ENCODE measurements around the gene P3R3URF. TPM values are rescaled to one million over a fixed set of nuclear protein-coding genes. Genes with fewer than 3 reads are reported as not detected.
A peak's percentile ranks its signal among the peaks of the same experiment; 100 is the strongest.

Gene P3R3URF
- total and polyA plus RNA-seq, 5 donors from 2014 or later: not detected

DNA sequence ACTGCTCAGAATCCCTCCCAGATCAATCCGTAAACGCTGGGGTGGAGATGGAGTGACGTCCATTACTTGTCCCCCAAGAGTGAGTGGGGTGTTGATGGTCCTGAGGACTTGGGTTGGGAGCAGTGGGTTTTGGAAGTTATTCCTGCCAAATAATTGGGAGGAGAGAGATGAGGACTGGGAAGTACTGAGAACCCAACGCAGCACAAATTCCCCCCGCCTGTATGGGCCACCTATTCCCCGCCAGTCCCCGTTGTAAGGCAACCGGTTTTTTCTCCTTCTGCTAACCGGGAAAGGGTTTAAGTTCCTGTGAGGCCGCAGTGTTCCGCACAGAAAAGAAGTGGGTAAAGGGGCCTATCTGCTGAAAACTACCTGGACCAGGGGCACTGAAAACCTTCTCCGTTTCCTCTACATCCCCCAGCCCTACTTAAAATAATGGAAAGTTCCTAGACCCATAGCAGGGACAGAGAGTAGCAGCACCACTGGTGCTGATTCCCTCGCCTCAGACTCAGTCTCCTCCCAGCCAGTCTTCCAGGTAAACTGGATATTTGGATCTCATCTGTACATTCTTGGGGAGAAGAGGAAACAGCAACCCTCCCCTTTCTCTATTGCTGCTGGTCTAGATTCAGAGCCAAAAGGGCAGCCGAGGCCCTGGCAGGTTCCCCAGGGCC lies 27.6 kb upstream of the P3R3URF start:
- Histone ChIP-seq H3K36me3 (ENCODE audit: control insufficient read depth, insufficient read depth, low read length) (no peaks in the 10 kb centered on the region), H3K27me3 (ENCODE audit: control insufficient read depth, insufficient read depth, low read length) (no peaks in the 10 kb centered on the region), H3K4me1 (ENCODE audit: control insufficient read depth, insufficient read depth, low read length, poor library complexity, severe bottlenecking) (peaks cover 17% of the 10 kb centered on the region), H3K9me3 (ENCODE audit: control insufficient read depth in 2 of 2, low read length in 2 of 2) (no peaks in the 10 kb centered on the region), H3K4me3 (ENCODE audit: low read depth, low read length) (no peak overlapping the region), H3K27ac (ENCODE audit: insufficient read depth, low read length, poor library complexity, severe bottlenecking) (no peak overlapping the region)
- peak overlapping the region in 3 of 4 donors; percentile 43 to 85 (median 59) for H3K4me3 Mint-ChIP-seq
- no peaks in the 10 kb centered on the region for H3K9me3 Mint-ChIP-seq
- DNase-seq: no peak
- H3K36me3 Mint-ChIP-seq: no peaks in the 10 kb centered on the region
- H3K4me1 Mint-ChIP-seq: peaks cover 0 to 23% (median 16%) of the 10 kb centered on the region in 4 donors
- ATAC-seq (ENCODE audit: low read depth in 2 of 2): no peak
- H3K27me3 Mint-ChIP-seq: no peaks in the 10 kb centered on the region
- H3K27ac Mint-ChIP-seq: peak overlapping the region in 1 of 3 donors; percentile 6

DNA sequence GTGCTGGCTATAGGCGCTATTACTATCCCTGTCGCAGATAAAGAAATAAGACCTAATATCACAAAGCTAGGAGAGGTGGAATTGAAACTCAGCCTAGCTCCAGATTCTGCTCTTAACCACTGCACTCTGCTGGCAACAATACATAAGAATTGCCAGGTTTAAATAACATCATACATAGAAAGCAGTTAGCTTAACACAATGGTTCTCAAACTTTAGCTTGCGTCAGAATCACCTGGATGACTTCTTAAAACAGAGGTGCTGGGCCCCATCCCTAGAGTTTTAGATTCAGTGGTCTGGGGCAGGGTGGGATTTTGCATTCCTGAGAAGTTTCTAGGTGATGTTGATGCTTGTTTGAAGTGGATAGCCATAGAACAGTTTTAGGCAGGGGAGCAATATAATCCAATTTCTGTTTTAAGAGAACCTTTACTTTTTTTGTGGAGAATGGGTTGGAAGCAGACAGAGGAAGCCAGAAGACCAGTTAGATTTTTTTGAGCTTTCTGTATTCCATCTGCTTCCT lies 23.0 kb upstream of the P3R3URF start:
- Histone ChIP-seq H3K4me1 (ENCODE audit: control insufficient read depth, insufficient read depth, low read length, poor library complexity, severe bottlenecking) (peaks cover 34% of the 10 kb centered on the region), H3K4me3 (ENCODE audit: low read depth, low read length) (peak overlapping the region; percentile 19), H3K27me3 (ENCODE audit: control insufficient read depth, insufficient read depth, low read length) (no peaks in the 10 kb centered on the region), H3K27ac (ENCODE audit: insufficient read depth, low read length, poor library complexity, severe bottlenecking) (no peak overlapping the region), H3K36me3 (ENCODE audit: control insufficient read depth, insufficient read depth, low read length) (peaks cover 7% of the 10 kb centered on the region), H3K9me3 (ENCODE audit: control insufficient read depth in 2 of 2, low read length in 2 of 2) (no peaks in the 10 kb centered on the region)
- Mint-ChIP-seq H3K36me3 (peaks cover 12% of the 10 kb centered on the region), H3K4me3 (peak overlapping the region; percentile 85 to 90 (median 90)), H3K4me1 (peaks cover 4 to 46% (median 26%) of the 10 kb centered on the region in 4 donors), H3K27ac (peak overlapping the region in 2 of 3 donors; percentile 60 to 87), H3K9me3 (no peaks in the 10 kb centered on the region), H3K27me3 (no peaks in the 10 kb centered on the region)
- no peak for DNase-seq
- no peak for ATAC-seq (ENCODE audit: low read depth in 2 of 2)

DNA sequence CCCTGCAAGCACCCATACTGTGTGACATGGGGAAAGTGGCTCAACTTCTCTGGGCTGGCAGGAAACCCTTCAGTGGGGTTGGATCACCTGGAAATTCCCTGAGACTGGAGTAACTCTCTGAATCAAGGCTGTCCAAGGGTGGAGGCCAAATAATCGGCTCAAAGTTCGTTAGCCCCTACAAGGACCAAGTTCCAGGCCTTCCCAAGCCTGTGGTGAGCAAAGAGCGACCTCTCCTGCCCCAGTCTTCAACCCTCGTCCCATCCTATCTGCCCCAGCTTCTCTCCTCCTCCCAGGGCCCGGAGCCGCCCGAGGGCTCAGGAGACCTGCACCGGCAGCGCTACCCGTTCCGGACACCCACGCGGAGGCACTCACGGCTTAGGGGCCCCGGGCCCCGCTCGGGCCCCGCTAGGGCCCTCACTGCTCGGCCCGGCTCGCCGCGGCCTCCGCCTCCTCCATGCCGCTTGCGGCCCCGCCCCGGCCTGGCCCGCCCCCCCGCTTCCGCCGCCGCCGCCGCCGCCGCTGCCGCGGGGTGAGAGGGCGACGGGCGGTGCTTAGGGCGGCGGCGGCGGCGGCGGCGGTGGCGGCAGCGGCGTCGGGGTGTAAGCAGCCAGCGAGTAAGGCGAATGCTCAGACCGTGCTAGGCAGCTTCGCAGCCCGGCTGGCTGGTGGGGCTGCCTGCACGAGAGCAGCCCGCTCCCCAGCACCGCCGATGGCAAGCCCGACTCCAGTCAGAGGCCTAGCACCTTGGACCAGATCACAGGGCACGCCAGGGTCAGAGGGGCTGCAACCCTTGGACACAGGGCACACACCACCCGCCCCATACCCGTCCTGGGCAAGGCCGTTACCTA lies 21.9 kb upstream of the P3R3URF start, which contains the start of gene POMGNT1:
TSS of gene POMGNT1 (minus strand) at position 471 of the 848 bp plus-strand sequence. CDS start 613 bp downstream, outside the sequence.
- peaks cover 4 to 38% (median 24%) of the 10 kb centered on the region in 4 donors for H3K4me1 Mint-ChIP-seq
- H3K36me3 Mint-ChIP-seq: peaks cover 12% of the 10 kb centered on the region
- Histone ChIP-seq H3K4me3 (ENCODE audit: low read depth, low read length) (peak within 1 kb of the TSS; percentile 90), H3K27me3 (ENCODE audit: control insufficient read depth, insufficient read depth, low read length) (no peaks in the 10 kb centered on the region), H3K9me3 (ENCODE audit: control insufficient read depth in 2 of 2, low read length in 2 of 2) (no peaks in the 10 kb centered on the region), H3K4me1 (ENCODE audit: control insufficient read depth, insufficient read depth, low read length, poor library complexity, severe bottlenecking) (peaks cover 27% of the 10 kb centered on the region), H3K27ac (ENCODE audit: insufficient read depth, low read length, poor library complexity, severe bottlenecking) (peak within 1 kb of the TSS; percentile 51), H3K36me3 (ENCODE audit: control insufficient read depth, insufficient read depth, low read length) (peaks cover 16% of the 10 kb centered on the region)
- peak within 1 kb of the TSS; percentile 69 to 87 (median 75) for H3K27ac Mint-ChIP-seq
- ATAC-seq (ENCODE audit: low read depth in 2 of 2) (peak; percentile 94 to 96), DNase-seq (peak; percentile 69 to 83 (median 76))
- peak within 1 kb of the TSS; percentile 85 to 91 (median 90) for H3K4me3 Mint-ChIP-seq
- H3K27me3 Mint-ChIP-seq: no peaks in the 10 kb centered on the region
- H3K9me3 Mint-ChIP-seq: no peaks in the 10 kb centered on the region

DNA sequence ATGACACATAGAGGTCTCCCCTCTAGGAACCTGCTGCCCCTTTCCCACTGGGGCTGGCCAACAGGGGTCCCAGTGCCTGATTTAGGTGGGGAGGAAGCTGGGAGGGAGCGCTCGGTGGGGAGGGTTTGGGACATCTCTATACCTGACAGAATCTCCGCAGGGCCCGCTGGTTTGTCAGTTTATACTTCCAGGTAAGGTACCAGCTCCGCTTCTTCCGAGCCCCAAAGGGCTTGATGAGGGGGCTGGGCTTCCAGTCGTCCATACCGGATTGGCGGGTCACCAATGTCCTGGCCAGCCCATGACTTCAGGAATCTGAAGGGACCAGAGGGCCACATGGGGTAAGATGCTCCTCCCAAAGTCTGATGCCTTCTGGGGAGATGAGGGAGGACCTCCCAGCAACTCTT lies 21.3 kb upstream of the P3R3URF start:
- Mint-ChIP-seq H3K4me1 (peaks cover 4 to 33% (median 20%) of the 10 kb centered on the region in 4 donors), H3K9me3 (no peaks in the 10 kb centered on the region), H3K27me3 (no peaks in the 10 kb centered on the region), H3K4me3 (peak overlapping the region; percentile 85 to 91 (median 88)), H3K27ac (peak overlapping the region in 2 of 3 donors; percentile 31 to 75), H3K36me3 (peaks cover 12% of the 10 kb centered on the region)
- Histone ChIP-seq H3K27ac (ENCODE audit: insufficient read depth, low read length, poor library complexity, severe bottlenecking) (peak overlapping the region; percentile 36), H3K9me3 (ENCODE audit: control insufficient read depth in 2 of 2, low read length in 2 of 2) (no peaks in the 10 kb centered on the region), H3K27me3 (ENCODE audit: control insufficient read depth, insufficient read depth, low read length) (no peaks in the 10 kb centered on the region), H3K36me3 (ENCODE audit: control insufficient read depth, insufficient read depth, low read length) (peaks cover 20% of the 10 kb centered on the region), H3K4me1 (ENCODE audit: control insufficient read depth, insufficient read depth, low read length, poor library complexity, severe bottlenecking) (peaks cover 22% of the 10 kb centered on the region), H3K4me3 (ENCODE audit: low read depth, low read length) (peak overlapping the region; percentile 90)
- ATAC-seq (ENCODE audit: low read depth in 2 of 2): no peak
- DNase-seq: no peak

DNA sequence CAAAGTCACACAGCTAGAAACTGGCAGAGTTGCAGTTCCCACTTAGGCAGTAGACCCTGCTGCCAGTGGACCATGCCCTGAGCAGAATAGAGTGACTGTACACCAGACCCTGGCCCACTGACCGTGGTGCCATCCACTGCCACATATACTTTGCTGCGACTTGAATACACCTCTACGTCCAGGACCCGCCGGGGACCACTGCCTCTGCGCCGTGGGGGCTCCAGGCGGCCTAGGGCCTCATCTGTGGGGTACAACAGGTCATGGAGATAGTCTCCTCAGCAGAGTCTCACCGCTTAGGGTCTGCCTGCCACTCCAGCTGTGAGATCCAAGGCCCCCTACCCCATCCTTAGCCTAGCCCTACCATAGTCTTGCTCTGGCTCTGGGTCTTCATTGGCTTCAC lies 20.3 kb upstream of the P3R3URF start:
- H3K4me3 Mint-ChIP-seq: peak overlapping the region in 3 of 4 donors; percentile 70 to 90 (median 85)
- Histone ChIP-seq H3K36me3 (ENCODE audit: control insufficient read depth, insufficient read depth, low read length) (peaks cover 25% of the 10 kb centered on the region), H3K4me1 (ENCODE audit: control insufficient read depth, insufficient read depth, low read length, poor library complexity, severe bottlenecking) (peaks cover 22% of the 10 kb centered on the region), H3K9me3 (ENCODE audit: control insufficient read depth in 2 of 2, low read length in 2 of 2) (no peaks in the 10 kb centered on the region), H3K27ac (ENCODE audit: insufficient read depth, low read length, poor library complexity, severe bottlenecking) (no peak overlapping the region), H3K4me3 (ENCODE audit: low read depth, low read length) (no peak overlapping the region), H3K27me3 (ENCODE audit: control insufficient read depth, insufficient read depth, low read length) (no peaks in the 10 kb centered on the region)
- H3K27me3 Mint-ChIP-seq: no peaks in the 10 kb centered on the region
- no peak for DNase-seq
- H3K27ac Mint-ChIP-seq: peak overlapping the region in 1 of 3 donors; percentile 75
- peaks cover 16% of the 10 kb centered on the region for H3K36me3 Mint-ChIP-seq
- no peak for ATAC-seq (ENCODE audit: low read depth in 2 of 2)
- H3K9me3 Mint-ChIP-seq: no peaks in the 10 kb centered on the region
- H3K4me1 Mint-ChIP-seq: peaks cover 4 to 32% (median 19%) of the 10 kb centered on the region in 4 donors

DNA sequence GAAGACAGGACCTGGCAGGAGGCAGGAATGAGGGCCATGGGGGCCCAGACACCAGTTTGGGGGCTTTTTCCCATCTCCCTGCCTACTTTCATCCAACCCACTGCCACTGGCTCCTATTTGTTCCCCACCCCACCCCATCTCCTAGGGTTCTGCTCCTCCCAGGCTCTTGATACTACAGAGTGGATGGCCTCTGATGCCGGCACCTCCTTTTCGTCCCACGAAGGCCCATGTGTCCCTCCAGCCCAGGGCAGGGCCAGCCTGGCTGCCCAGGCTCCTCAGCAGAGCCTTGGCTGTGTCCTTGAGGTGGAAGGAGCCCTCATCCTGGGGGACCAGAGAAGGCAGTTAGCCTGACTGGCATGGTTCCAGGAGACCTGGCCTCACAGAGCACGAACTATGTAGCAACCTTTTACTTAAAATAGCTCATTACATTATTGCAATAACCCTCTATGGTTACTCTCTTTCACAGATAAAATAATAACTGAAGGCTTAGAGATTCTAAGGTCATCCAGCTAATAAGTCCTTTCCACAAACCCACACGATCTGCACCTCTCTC lies 18.4 kb upstream of the P3R3URF start:
- Mint-ChIP-seq H3K4me1 (peaks cover 4 to 28% (median 19%) of the 10 kb centered on the region in 4 donors), H3K27me3 (no peaks in the 10 kb centered on the region), H3K4me3 (peak overlapping the region in 1 of 4 donors; percentile 90), H3K27ac (no peak overlapping the region), H3K9me3 (no peaks in the 10 kb centered on the region), H3K36me3 (peaks cover 20% of the 10 kb centered on the region)
- DNase-seq (no peak), ATAC-seq (ENCODE audit: low read depth in 2 of 2) (no peak)
- Histone ChIP-seq H3K27me3 (ENCODE audit: control insufficient read depth, insufficient read depth, low read length) (no peaks in the 10 kb centered on the region), H3K4me3 (ENCODE audit: low read depth, low read length) (no peak overlapping the region), H3K4me1 (ENCODE audit: control insufficient read depth, insufficient read depth, low read length, poor library complexity, severe bottlenecking) (peaks cover 22% of the 10 kb centered on the region), H3K9me3 (ENCODE audit: control insufficient read depth in 2 of 2, low read length in 2 of 2) (no peaks in the 10 kb centered on the region), H3K27ac (ENCODE audit: insufficient read depth, low read length, poor library complexity, severe bottlenecking) (no peak overlapping the region), H3K36me3 (ENCODE audit: control insufficient read depth, insufficient read depth, low read length) (peaks cover 36% of the 10 kb centered on the region)

DNA sequence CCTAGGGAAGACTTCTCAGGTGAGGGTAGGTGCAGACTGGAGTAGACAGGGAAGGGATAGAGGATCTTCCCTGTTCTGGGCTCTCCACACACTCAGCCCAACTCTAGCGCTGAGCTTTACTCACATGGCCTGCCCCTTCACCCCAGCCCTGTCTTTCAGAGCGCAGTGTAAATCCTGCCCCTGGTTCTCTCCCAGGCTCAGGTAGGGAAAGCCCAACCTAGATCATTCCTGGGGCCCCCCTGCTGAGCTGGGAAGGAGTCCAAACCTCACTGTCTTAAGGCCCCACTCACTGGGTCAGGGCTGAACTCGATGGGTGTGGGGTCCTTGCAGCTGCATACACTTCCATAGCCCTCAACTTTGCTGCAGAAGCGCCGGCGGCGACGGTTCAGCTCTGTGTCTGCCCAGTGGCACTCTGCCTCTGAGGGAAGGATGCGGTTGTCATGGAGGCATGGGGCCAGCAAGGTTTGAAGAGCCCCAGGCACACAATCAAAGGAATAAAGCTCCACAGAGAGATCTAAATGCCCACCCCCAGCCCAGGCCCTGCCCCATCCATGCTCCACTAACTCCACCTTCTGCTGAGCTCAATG lies 17.8 kb upstream of the P3R3URF start:
- Mint-ChIP-seq H3K27ac (peak overlapping the region in 1 of 3 donors; percentile 62), H3K4me1 (peaks cover 4 to 25% (median 15%) of the 10 kb centered on the region in 4 donors), H3K9me3 (no peaks in the 10 kb centered on the region), H3K4me3 (no peak overlapping the region), H3K36me3 (peaks cover 25% of the 10 kb centered on the region), H3K27me3 (no peaks in the 10 kb centered on the region)
- H3K27ac ChIP-seq (ENCODE audit: insufficient read depth, low read length, poor library complexity, severe bottlenecking): no peak overlapping the region
- H3K27me3 ChIP-seq (ENCODE audit: control insufficient read depth, insufficient read depth, low read length): no peaks in the 10 kb centered on the region
- H3K4me1 ChIP-seq (ENCODE audit: control insufficient read depth, insufficient read depth, low read length, poor library complexity, severe bottlenecking): peaks cover 19% of the 10 kb centered on the region
- H3K4me3 ChIP-seq (ENCODE audit: low read depth, low read length): no peak overlapping the region
- no peaks in the 10 kb centered on the region for H3K9me3 ChIP-seq (ENCODE audit: control insufficient read depth in 2 of 2, low read length in 2 of 2)
- H3K36me3 ChIP-seq (ENCODE audit: control insufficient read depth, insufficient read depth, low read length): peaks cover 41% of the 10 kb centered on the region
- ATAC-seq (ENCODE audit: low read depth in 2 of 2) (no peak), DNase-seq (no peak)

Data from CD4-positive, CD25-positive, alpha-beta regulatory T cell (primary cell).